A549 (cell line): Measurements from ENCODE around the gene RAET1E. TPM values are rescaled to one million over a fixed set of nuclear protein-coding genes. Genes with fewer than 3 reads are reported as not detected.
A peak's percentile ranks its signal among the peaks of the same experiment; 100 is the strongest.

Experiments
- ATAC-seq, 2 experiments: fragments of 200-7000 bp in 1 of 2; fragments of >200 bp in 1 of 2; cut with Nextera tagmentation in 1 of 2; cut with Tn5 transposase in 1 of 2; 3 replicates each; pipeline versions ENCODE4 v1.8.0 to v1.9.1; 2018 to 2020; ENCODE audit warnings: mild to moderate bottlenecking in 1 of 2, moderate library complexity in 1 of 2
- CTCF ChIA-PET: fragments of 300-600 bp; sonication (Branson Sonifier 250); formaldehyde crosslinking; extraction: SDS; loops from one replicate; lab custom pipeline; 2021; ENCODE audit warnings: antibody characterized with exemption, inconsistent platforms; lab: Yijun Ruan, JAX
- POLR2A ChIA-PET: fragments of 350-600 bp; formaldehyde crosslinking; extraction: SDS; loops from one replicate; lab custom pipeline; 2021; ENCODE audit warnings: antibody characterized with exemption, inconsistent platforms; lab: Yijun Ruan, JAX
- DNase-seq, 2 experiments: peaks; one replicate each; pipeline versions ENCODE4 v3.0.0 to v3.0.0-alpha.2; 2011 to 2016; ENCODE audit warnings: low read depth in 1 of 2, low spot score in 1 of 2
- FAIRE-seq: peaks from 2 replicates; lab custom pipeline; 2011; peaks lifted over from hg19 to GRCh38; lab: Jason Lieb, UNC
- H3K27ac ChIP-seq, 2 experiments: fragments of >200 bp; sonication (Bioruptor Twin); formaldehyde crosslinking; 3 replicates each; pipeline ENCODE4 v1.5.1; 2016 to 2017
- H3K4me1 ChIP-seq: fragments of >200 bp; sonication (Bioruptor Twin); formaldehyde crosslinking; 3 replicates; pipeline ENCODE4 v1.6.1; 2016
- H3K4me2 ChIP-seq: fragments of >200 bp; sonication (Bioruptor Twin); formaldehyde crosslinking; 3 replicates; pipeline ENCODE4 v1.6.1; 2016
- H3K4me3 ChIP-seq: fragments of >200 bp; sonication (Bioruptor Twin); formaldehyde crosslinking; 3 replicates; pipeline ENCODE4 v1.5.1; 2016
- H3K9me3 ChIP-seq: fragments of >200 bp; sonication (Bioruptor Twin); formaldehyde crosslinking; 3 replicates; pipeline ENCODE4 v1.6.1; 2016
- BCL3 ChIP-seq: fragments of >200 bp; sonication (Bioruptor Twin); formaldehyde crosslinking; IDR thresholded peaks from 3 replicates; pipeline ENCODE4 v1.6.1; 2016
- CBX8 ChIP-seq: fragments of 200-600 bp; sonication (generic); IDR thresholded peaks from 2 replicates; pipeline ENCODE4 v1.6.1; 2016
- CEBPB ChIP-seq, 2 experiments: fragments of >200 bp in 1 of 2; sonication (Bioruptor Twin) in 1 of 2; formaldehyde crosslinking in 1 of 2; IDR thresholded peaks; 2 replicates each; pipeline ENCODE4 v1.6.1; 2012 to 2016
- CHD2 ChIP-seq: fragments of 150-350 bp; IDR thresholded peaks from 2 replicates; pipeline ENCODE4 v1.6.1; 2014; ENCODE audit warnings: low read length; ENCODE audit not compliant: partially characterized antibody
- EHF ChIP-seq: fragments of 250-450 bp; sonication (Bioruptor Pico); IDR thresholded peaks from 2 replicates; pipeline ENCODE4 v1.5.0; 2020; ENCODE audit warnings: mild to moderate bottlenecking
- FOSB ChIP-seq: fragments of 250-450 bp; sonication (Bioruptor Pico); IDR thresholded peaks from 2 replicates; pipeline ENCODE4 v1.5.0; 2020; ENCODE audit warnings: mild to moderate bottlenecking, moderate library complexity
- HDAC2 ChIP-seq: fragments of 200-600 bp; sonication (generic); IDR thresholded peaks from 2 replicates; pipeline ENCODE4 v1.6.1; 2016
- HEYL ChIP-seq: fragments of 250-450 bp; sonication (Bioruptor Pico); IDR thresholded peaks from 2 replicates; pipeline ENCODE4 v1.8.0; 2021; ENCODE audit warnings: mild to moderate bottlenecking, moderate library complexity
- HOXA7 ChIP-seq: fragments of 250-450 bp; sonication (Bioruptor Pico); IDR thresholded peaks from 2 replicates; pipeline ENCODE4 v1.5.0; 2020; ENCODE audit warnings: mild to moderate bottlenecking, moderate library complexity
- JUN ChIP-seq, 2 experiments: fragments of >200 bp; sonication (Bioruptor Twin); formaldehyde crosslinking; IDR thresholded peaks; 2 replicates in 1 of 2; 3 replicates in 1 of 2; pipeline ENCODE4 v1.6.1; 2016 to 2017
- MAFK ChIP-seq: fragments of 450-650 bp; IDR thresholded peaks from 2 replicates; pipeline ENCODE4 v1.6.1; 2014; ENCODE audit not compliant: partially characterized antibody
- NFE2L2 ChIP-seq: fragments of 150-350 bp; conservative IDR thresholded peaks from 2 replicates; pipeline ENCODE4 v1.6.1; 2014; ENCODE audit warnings: low read length
- NPAS2 ChIP-seq: fragments of 250-450 bp; sonication (Bioruptor Pico); IDR thresholded peaks from 2 replicates; pipeline ENCODE4 v1.8.0; 2022; ENCODE audit warnings: mild to moderate bottlenecking, moderate library complexity, borderline replicate concordance
- POLR2AphosphoS2 ChIP-seq: conservative IDR thresholded peaks from 2 replicates; pipeline ENCODE4 v1.6.1; 2012; ENCODE audit warnings: low read length, improper control_type of control experiment, inconsistent platforms
- RCOR1 ChIP-seq: fragments of 150-350 bp; IDR thresholded peaks from 2 replicates; pipeline ENCODE4 v1.6.1; 2014; ENCODE audit warnings: antibody characterized with exemption, low read length, low read depth
- TFCP2L1 ChIP-seq: fragments of 250-450 bp; sonication (Bioruptor Pico); IDR thresholded peaks from 2 replicates; pipeline ENCODE4 v1.5.0; 2021; ENCODE audit warnings: mild to moderate bottlenecking
- TP53 ChIP-seq: fragments of 250-450 bp; sonication (Bioruptor Pico); IDR thresholded peaks from 2 replicates; pipeline ENCODE4 v1.5.0; 2021; ENCODE audit warnings: mild to moderate bottlenecking, moderate library complexity
- ZFP36 ChIP-seq: fragments of 450-650 bp; IDR thresholded peaks from 2 replicates; pipeline ENCODE4 v1.6.1; 2014; ENCODE audit warnings: borderline replicate concordance; ENCODE audit not compliant: partially characterized antibody
- ZNF302 ChIP-seq: fragments of 250-450 bp; sonication (Bioruptor Pico); IDR thresholded peaks from 2 replicates; pipeline ENCODE4 v1.9.0; 2021; ENCODE audit warnings: inconsistent platforms, mild to moderate bottlenecking, moderate library complexity
- WGBS: methylation state at CpG from one replicate; pipeline ENCODE4 v1.1.6; 2017; ENCODE audit errors: missing lambda C conversion rate; 5-methylcytosine and 5-hydroxymethylcytosine counted together
- polyA plus RNA-seq, 4 experiments: library from polyadenylated mRNA; depleted of rRNA in 3 of 4; stranded (reverse); fragments of >200 nt; fragmentation: RNase III in 1 of 4; extraction: RNeasy Plus Mini Kit Qiagen cat#74134 plus additional on column Dnase treatment in 1 of 4; gene quantifications; 2 replicates in 3 of 4; 3 replicates in 1 of 4; pipeline ENCODE4 v1.2.3, GENCODE V29; 2011 to 2017
- TF ChIP-seq, protein P1 (sequence below): fragments of >200 bp; sonication (Bioruptor Twin); formaldehyde crosslinking; IDR thresholded peaks from 2 replicates; pipeline ENCODE4 v1.6.1; 2016

The RAET1E gene
- polyA plus RNA-seq, 2 of the 4 experiments (the other 2 are of a cell fraction) = 2.8 to 4.5 TPM

- no peak for TF ChIP-seq HEYL (CRISPR knock-in tag)
- TF ChIP-seq NPAS2 (CRISPR knock-in tag) = no peak
- no peak for TF ChIP-seq POLR2AphosphoS2
- TF ChIP-seq JUN (IDR thresholded peaks at IDR 0.05) = no peak
- Histone ChIP-seq H3K27ac (no peak overlapping the region), H3K9me3 (no peaks in the 10 kb centered on the region), H3K4me1 (peaks cover 5% of the 10 kb centered on the region; the same call in 1 of the 3 replicates), H3K4me3 (no peak overlapping the region), H3K4me2 (no peak overlapping the region)
- ChIA-PET CTCF (interaction anchor here (0.5 kb wide), 1 partner anchor 17 kb away, joined by 3 read pairs; no protein-coding TSS in a partner anchor), POLR2A (no interaction called here)
- no peak for FAIRE-seq
- no peak for DNase-seq
- ATAC-seq = no peak
- 95% methylated on average over 10 of the region's 10 CpGs for WGBS
Observed at GRCh38 chr6:149881066-149881766, 16.7 kb downstream of the RAET1E start.

- no peaks in the 10 kb centered on the region for H3K4me1 ChIP-seq
- POLR2A ChIA-PET = no interaction called here
- no peak for DNase-seq
- TF ChIP-seq MAFK = peak; percentile 10
- TF ChIP-seq, protein P1, sequence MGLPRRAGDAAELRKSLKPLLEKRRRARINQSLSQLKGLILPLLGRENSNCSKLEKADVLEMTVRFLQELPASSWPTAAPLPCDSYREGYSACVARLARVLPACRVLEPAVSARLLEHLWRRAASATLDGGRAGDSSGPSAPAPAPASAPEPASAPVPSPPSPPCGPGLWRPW = no peak
- TF ChIP-seq FOSB = no peak
- TF ChIP-seq, all 56 proteins: peak for 1
- CTCF ChIA-PET = interaction anchor here (1.9 kb wide), 3 partner anchors 12 to 47 kb away, joined by 5 to 8 read pairs (median 6); no protein-coding TSS in a partner anchor
- FAIRE-seq = no peak
- H3K4me2 ChIP-seq = no peak overlapping the region
- H3K9me3 ChIP-seq = 0 out of 3 replicates have a peak, but pooled peaks cover under 1% of the 10 kb centered on the region
- 69% methylated on average over 1 of the region's 1 CpG for WGBS
- no peak for ATAC-seq
- no peak overlapping the region for H3K4me3 ChIP-seq
- no peak overlapping the region for H3K27ac ChIP-seq
Observed at GRCh38 chr6:149877659-149878058, 20.3 kb downstream of the RAET1E start.

- POLR2A ChIA-PET = no interaction called here
- Histone ChIP-seq H3K9me3 (peaks cover 11% of the 10 kb centered on the region; the same call in 1 of the 3 replicates), H3K4me1 (no peaks in the 10 kb centered on the region), H3K27ac (no peak overlapping the region), H3K4me2 (no peak overlapping the region), H3K4me3 (no peak overlapping the region)
- WGBS = 63% methylated on average over 3 of the region's 3 CpGs
- no peak for DNase-seq
- no peak for TF ChIP-seq ZNF302 (CRISPR knock-in tag)
- no peak for TF ChIP-seq TP53
- no peak for TF ChIP-seq ZFP36
- no peak for TF ChIP-seq CBX8
- no peak for TF ChIP-seq CHD2
- no peak for TF ChIP-seq BCL3
- TF ChIP-seq RCOR1 = no peak
- TF ChIP-seq NFE2L2 = no peak
- TF ChIP-seq CEBPB (IDR thresholded peaks at IDR 0.05) = no peak
- TF ChIP-seq HDAC2 = no peak
- TF ChIP-seq HOXA7 (CRISPR knock-in tag) = no peak
- TF ChIP-seq TFCP2L1 (CRISPR knock-in tag) = no peak
- TF ChIP-seq EHF = no peak
- no peak for FAIRE-seq
- no peak for ATAC-seq
- CTCF ChIA-PET = interaction anchor here (1.2 to 1.9 kb wide), 3 partner anchors 11 to 42 kb away, joined by 3 to 8 read pairs (median 6); no protein-coding TSS in a partner anchor
Observed at GRCh38 chr6:149876241-149876933, 21.5 kb downstream of the RAET1E start.
